ENCODE results near the gene GLIS1. TPM values are rescaled to one million over a fixed set of nuclear protein-coding genes. Genes with fewer than 3 reads are reported as not detected.

The GLIS1 gene
- total RNA-seq, 1 experiment from 2014 or later, result 1.7 TPM

DNA sequence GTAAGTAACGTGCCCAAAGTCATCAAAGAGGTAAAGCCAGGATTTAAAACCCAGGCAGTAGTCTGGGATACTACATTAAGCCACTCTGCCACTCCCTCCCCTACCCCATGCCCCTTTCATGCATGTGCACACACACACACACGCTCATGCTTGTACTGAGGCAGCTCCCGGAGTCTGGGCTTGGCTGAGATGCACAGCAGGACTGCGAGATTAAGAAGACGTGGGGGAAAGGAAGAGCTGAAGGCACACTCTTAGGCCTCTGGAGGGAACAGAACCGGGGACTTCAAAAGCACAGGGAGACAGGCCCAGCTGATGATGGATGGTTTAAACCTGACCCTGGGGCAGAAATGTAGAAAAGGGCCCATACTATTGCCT lies 98.3 kb downstream of the GLIS1 start:
- no peak for DNase-seq
- POLR2A ChIA-PET (ENCODE audit: unreplicated experiment), result no interaction called here
- Histone ChIP-seq H3K27me3 (ENCODE audit: low read length) (no peaks in the 10 kb centered on the region), H3K36me3 (ENCODE audit: low read depth, low read length) (no peaks in the 10 kb centered on the region), H3F3A (ENCODE audit: low read length, unreplicated experiment) (no peaks in the 10 kb centered on the region), H3K27ac (ENCODE audit: low read length) (no peak overlapping the region), H3K79me2 (ENCODE audit: low read length) (no peaks in the 10 kb centered on the region), H3K4me3 (ENCODE audit: low read length) (no peak overlapping the region), H3K4me1 (ENCODE audit: insufficient read depth, low read length) (peaks cover 8% of the 10 kb centered on the region), H3K4me2 (ENCODE audit: low read length) (no peak overlapping the region), H3K9me3 (ENCODE audit: low read length) (no peaks in the 10 kb centered on the region), H3K9ac (ENCODE audit: low read length) (no peak overlapping the region), H4K20me1 (ENCODE audit: low read length) (no peaks in the 10 kb centered on the region), H3K9me2 (replicated peaks; ENCODE audit: low read length) (no peaks in the 10 kb centered on the region), H2AFZ (ENCODE audit: low read length) (no peak overlapping the region)
- intact Hi-C loops (cut with micrococcal nuclease), result no loop called here
- BruUV-seq (replicated peaks), result no TSS peak
- no peak for TF ChIP-seq EZH2phosphoT487 (IDR thresholded peaks at IDR 0.05; ENCODE audit: borderline replicate concordance, low read length)
- TF ChIP-seq EZH2 (IDR thresholded peaks at IDR 0.05; ENCODE audit: low read length, unreplicated experiment), result no peak
- TF ChIP-seq, protein P1, sequence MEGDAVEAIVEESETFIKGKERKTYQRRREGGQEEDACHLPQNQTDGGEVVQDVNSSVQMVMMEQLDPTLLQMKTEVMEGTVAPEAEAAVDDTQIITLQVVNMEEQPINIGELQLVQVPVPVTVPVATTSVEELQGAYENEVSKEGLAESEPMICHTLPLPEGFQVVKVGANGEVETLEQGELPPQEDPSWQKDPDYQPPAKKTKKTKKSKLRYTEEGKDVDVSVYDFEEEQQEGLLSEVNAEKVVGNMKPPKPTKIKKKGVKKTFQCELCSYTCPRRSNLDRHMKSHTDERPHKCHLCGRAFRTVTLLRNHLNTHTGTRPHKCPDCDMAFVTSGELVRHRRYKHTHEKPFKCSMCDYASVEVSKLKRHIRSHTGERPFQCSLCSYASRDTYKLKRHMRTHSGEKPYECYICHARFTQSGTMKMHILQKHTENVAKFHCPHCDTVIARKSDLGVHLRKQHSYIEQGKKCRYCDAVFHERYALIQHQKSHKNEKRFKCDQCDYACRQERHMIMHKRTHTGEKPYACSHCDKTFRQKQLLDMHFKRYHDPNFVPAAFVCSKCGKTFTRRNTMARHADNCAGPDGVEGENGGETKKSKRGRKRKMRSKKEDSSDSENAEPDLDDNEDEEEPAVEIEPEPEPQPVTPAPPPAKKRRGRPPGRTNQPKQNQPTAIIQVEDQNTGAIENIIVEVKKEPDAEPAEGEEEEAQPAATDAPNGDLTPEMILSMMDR (conservative IDR thresholded peaks at IDR 0.05; ENCODE audit: low read depth, low read length), result no peak
- CTCF ChIA-PET, result no interaction called here
- ATAC-seq, result no peak

DNA sequence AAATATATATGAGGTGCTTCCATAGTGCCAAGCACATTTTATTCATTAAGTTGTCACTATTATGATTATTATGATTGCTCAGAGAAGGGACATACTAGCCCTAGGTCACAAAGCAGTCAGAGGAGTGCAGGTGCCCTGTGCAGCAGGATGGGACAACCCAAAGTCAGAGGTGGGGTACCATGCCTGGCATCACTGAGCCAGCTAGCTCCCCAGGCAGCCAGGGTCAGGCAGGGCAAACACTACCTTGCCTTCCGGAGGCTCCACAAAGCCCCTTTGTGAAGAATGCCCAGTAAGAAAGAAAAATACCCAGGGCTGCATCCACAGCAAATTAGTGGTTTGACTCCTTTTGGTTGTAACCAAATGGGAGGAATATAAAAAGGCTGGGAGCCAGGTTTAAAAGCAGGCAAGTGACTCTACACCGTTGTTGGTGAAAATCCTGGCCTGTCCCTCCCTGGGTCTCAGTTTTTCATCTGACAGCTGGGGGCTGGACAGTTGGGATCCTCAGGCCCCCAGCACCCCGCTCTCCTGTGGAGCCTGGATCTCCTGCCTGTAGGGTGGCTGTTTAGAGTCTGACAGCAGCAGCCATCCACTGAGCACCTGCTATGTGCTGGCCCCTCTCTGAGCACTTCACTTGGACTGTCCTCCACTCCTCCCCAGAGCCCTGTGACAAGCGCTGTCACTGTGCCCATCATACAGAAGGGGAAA lies 98.8 kb downstream of the GLIS1 start:
- Histone ChIP-seq H3K4me1 (ENCODE audit: insufficient read depth, low read length) (peaks cover 8% of the 10 kb centered on the region), H3F3A (ENCODE audit: low read length, unreplicated experiment) (no peaks in the 10 kb centered on the region), H3K9ac (ENCODE audit: low read length) (no peak overlapping the region), H3K9me3 (ENCODE audit: low read length) (no peaks in the 10 kb centered on the region), H3K4me2 (ENCODE audit: low read length) (peak overlapping the region; percentile 71), H3K27me3 (ENCODE audit: low read length) (no peaks in the 10 kb centered on the region), H3K27ac (ENCODE audit: low read length) (peak overlapping the region; percentile 30; the same call in 1 of the 2 replicates), H3K9me2 (replicated peaks; ENCODE audit: low read length) (no peaks in the 10 kb centered on the region), H4K20me1 (ENCODE audit: low read length) (no peaks in the 10 kb centered on the region), H3K4me3 (ENCODE audit: low read length) (no peak overlapping the region; the same call in 1 of the 2 replicates), H3K36me3 (ENCODE audit: low read depth, low read length) (no peaks in the 10 kb centered on the region), H2AFZ (ENCODE audit: low read length) (no peak overlapping the region), H3K79me2 (ENCODE audit: low read length) (no peaks in the 10 kb centered on the region)
- intact Hi-C loops (cut with micrococcal nuclease), result no loop called here
- POLR2A ChIA-PET (ENCODE audit: unreplicated experiment), result no interaction called here
- DNase-seq (no peak), ATAC-seq (no peak)
- TF ChIP-seq EZH2phosphoT487 (IDR thresholded peaks at IDR 0.05; ENCODE audit: borderline replicate concordance, low read length) (no peak), EZH2 (IDR thresholded peaks at IDR 0.05; ENCODE audit: low read length, unreplicated experiment) (no peak)
- TF ChIP-seq, protein P1 (conservative IDR thresholded peaks at IDR 0.05; ENCODE audit: low read depth, low read length), result no peak
- CTCF ChIA-PET, result no interaction called here
- BruUV-seq (replicated peaks), result no TSS peak

DNA sequence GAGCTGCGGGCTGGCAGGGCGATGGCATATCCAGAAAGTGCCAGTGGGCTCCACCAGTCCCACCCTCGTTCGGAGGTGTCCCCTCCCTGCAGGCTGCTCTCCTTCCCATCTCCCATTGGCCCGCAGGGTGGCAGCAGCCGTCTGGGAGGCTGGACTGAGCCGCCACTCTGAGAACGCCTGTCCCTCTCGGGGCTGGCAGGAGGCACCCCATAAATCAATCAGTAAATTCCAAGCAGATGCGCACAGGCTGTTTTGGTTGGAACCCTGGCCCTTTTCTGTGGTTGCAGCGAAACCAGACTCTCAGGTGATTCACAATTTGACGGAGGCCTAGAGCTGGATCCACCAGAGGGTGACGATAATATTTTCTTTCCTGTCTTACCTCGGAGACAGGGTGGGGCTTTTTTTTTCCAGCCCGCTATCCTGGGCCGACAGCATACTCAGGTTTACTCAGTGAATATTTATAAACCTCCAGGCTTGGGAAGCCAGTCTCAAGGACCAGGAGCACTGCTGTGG lies 99.7 kb downstream of the GLIS1 start:
- no peak overlapping the region for H3K9ac ChIP-seq (ENCODE audit: low read length)
- no peaks in the 10 kb centered on the region for H3F3A ChIP-seq (ENCODE audit: low read length, unreplicated experiment)
- no TSS peak for BruUV-seq (replicated peaks)
- H3K4me1 ChIP-seq (ENCODE audit: insufficient read depth, low read length), result peaks cover 8% of the 10 kb centered on the region
- TF ChIP-seq EZH2 (IDR thresholded peaks at IDR 0.05; ENCODE audit: low read length, unreplicated experiment) (no peak), EZH2phosphoT487 (IDR thresholded peaks at IDR 0.05; ENCODE audit: borderline replicate concordance, low read length) (no peak)
- TF ChIP-seq, protein P1 (conservative IDR thresholded peaks at IDR 0.05; ENCODE audit: low read depth, low read length), result peak; percentile 50
- no peaks in the 10 kb centered on the region for H3K27me3 ChIP-seq (ENCODE audit: low read length)
- H3K27ac ChIP-seq (ENCODE audit: low read length), result peak overlapping the region; percentile 30; the same call in 1 of the 2 replicates
- intact Hi-C loops (cut with micrococcal nuclease), result no loop called here
- peak; percentile 79 for DNase-seq
- CTCF ChIA-PET, result interaction anchor here (0.6 kb wide), 1 partner anchor 338 kb away, joined by 4 read pairs; no protein-coding TSS in a partner anchor
- no peaks in the 10 kb centered on the region for H3K36me3 ChIP-seq (ENCODE audit: low read depth, low read length)
- H4K20me1 ChIP-seq (ENCODE audit: low read length), result no peaks in the 10 kb centered on the region
- H3K4me3 ChIP-seq (ENCODE audit: low read length), result peak overlapping the region; percentile 31; the same call in 1 of the 2 replicates
- H3K9me3 ChIP-seq (ENCODE audit: low read length), result no peaks in the 10 kb centered on the region
- peak overlapping the region; percentile 29 for H2AFZ ChIP-seq (ENCODE audit: low read length)
- H3K4me2 ChIP-seq (ENCODE audit: low read length), result peak overlapping the region; percentile 71
- POLR2A ChIA-PET (ENCODE audit: unreplicated experiment), result no interaction called here
- no peaks in the 10 kb centered on the region for H3K79me2 ChIP-seq (ENCODE audit: low read length)
- H3K9me2 ChIP-seq (replicated peaks; ENCODE audit: low read length), result no peaks in the 10 kb centered on the region
- peak; percentile 88 for ATAC-seq
